GM18507 (cell line): Measurements from ENCODE around the gene PNMA8A.
A peak's percentile ranks its signal among the peaks of the same experiment; 100 is the strongest.
"Not testable (repeated sequence)": the region's sequence is repeated elsewhere in the genome, so short reads cannot be mapped to it uniquely, and the experiment has no call there.

ENCODE experiments used
- DNase-seq: peaks from one replicate; pipeline ENCODE4 v3.0.0; 2011; ENCODE audit warnings: low read depth; ENCODE audit not compliant: insufficient read length; ENCODE audit errors: extremely low spot score
- FAIRE-seq: peaks from 2 replicates; lab custom pipeline; 2011; peaks lifted over from hg19 to GRCh38; lab: Jason Lieb, UNC

Gene PNMA8A, protein sequence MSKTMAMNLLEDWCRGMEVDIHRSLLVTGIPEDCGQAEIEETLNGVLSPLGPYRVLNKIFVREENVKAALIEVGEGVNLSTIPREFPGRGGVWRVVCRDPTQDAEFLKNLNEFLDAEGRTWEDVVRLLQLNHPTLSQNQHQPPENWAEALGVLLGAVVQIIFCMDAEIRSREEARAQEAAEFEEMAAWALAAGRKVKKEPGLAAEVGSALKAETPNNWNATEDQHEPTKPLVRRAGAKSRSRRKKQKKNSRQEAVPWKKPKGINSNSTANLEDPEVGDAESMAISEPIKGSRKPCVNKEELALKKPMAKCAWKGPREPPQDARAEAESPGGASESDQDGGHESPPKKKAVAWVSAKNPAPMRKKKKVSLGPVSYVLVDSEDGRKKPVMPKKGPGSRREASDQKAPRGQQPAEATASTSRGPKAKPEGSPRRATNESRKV

DNA sequence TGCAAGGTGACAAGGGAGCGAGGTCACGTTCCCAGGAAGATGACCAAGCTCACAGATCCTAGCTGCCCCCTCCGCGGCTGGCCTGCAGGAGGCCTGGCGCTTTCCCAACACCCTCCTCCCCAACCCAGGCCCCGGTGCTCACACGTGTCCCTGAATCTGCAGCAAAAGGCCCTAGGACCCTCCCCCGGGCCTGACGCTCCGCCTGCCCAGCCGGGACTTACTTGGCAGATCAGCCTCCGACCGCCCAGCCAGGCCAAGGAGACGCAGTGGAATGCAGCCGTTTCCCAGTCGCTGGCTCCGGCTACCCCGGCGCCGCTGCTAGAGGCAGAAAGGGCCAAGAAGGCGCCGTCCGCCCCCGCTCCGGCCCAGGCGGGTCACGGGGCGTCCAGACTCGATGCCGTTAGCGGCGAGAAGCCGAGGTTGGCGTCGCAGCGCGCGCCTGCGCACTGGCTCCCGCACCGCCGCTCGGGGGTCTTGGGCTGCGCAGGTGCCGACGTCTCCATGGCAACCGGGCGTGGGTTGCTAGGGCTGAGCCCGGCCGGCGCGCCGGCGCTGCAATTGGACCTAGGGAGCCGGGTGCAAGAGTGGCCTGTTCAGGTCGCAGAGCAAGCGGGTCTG, at the start of gene PNMA8A:
Gene PNMA8A, minus strand, starts transcription at position 448 of the 618 bp plus-strand sequence. CDS start 528 bp downstream, outside the sequence.
- no peak for FAIRE-seq
- DNase-seq, result no peak

DNA sequence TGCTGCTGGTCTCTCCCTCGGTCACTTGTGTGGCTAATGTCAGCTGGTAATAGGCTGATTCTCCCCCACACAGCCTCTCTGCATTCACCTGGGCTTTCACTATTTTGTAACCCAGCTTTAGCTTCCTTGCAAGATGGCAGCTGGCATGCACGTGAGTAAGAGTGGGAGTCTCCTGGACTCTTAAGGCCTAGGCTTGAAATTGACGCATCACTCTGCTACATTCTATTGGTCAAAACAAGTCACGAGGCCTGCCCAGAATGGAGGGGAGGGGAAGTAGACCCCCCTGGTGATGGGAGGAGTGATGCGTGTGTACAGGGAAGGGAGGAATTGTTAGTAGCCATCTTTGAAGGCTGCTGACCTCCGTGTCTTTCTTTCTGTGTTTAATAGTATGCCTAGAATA, 49.3 kb upstream of the PNMA8A start:
- DNase-seq (no peak), FAIRE-seq (no peak)

DNA sequence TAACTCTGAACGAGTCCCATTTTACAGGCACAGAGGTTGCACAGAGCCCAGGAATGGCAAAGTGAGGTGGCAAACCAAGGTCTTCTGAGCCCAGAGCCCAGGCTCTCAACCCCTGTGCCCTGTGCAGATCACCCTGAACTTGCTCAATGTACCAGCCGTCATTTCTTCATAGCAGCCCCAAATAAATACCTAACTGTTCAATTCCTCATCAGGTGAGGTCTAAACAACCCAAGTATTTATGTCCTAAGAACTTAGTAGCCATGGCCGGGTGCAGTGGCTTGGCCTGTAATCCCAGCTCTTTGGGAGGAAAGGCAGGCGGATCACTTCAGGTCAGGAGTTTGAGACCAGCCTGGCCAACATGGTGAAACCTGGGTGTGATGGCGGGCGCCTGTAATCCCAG, 46.1 kb upstream of the PNMA8A start:
- no peak for FAIRE-seq
- no peak for DNase-seq

DNA sequence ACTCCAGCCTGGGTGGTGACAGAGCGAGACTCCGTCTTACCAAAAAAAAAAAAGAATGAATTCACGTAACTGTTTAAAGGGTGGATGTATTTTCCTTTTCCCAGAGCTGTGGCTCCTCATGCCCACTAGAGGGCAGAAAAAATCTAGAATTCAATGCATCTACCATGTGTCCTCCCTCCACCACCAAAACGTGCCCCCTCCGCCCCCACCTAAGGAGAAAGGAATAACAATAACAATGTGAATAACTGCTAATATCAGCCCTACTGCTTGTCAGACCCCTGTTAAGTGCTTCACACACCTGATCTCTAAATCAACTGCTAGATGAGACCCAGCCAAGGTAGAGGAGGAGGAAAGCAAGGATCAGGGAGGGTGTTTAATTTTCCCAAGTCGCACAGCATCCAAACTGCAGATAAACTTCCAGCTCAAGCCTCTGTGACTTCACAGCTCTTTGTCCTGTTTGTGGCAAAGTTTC, 44.6 kb upstream of the PNMA8A start:
- DNase-seq (no peak), FAIRE-seq (peak; percentile 62)

DNA sequence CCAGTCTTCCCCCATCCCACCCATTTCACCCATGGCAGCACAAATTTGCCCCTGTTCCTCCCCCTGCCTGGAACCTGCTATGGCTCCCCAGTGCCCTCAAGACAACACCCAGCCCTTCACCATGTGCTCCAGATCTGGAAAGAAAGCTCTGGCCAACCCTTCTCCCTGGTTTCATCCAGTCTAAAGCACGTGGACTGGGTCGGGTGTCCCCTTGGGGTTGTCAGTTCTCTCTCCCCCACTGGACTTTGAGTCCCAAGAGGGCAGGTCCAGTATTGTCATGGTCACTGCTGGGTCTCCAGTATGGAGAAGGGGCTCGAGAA, 43.9 kb upstream of the PNMA8A start:
- FAIRE-seq, result no peak
- DNase-seq, result no peak

DNA sequence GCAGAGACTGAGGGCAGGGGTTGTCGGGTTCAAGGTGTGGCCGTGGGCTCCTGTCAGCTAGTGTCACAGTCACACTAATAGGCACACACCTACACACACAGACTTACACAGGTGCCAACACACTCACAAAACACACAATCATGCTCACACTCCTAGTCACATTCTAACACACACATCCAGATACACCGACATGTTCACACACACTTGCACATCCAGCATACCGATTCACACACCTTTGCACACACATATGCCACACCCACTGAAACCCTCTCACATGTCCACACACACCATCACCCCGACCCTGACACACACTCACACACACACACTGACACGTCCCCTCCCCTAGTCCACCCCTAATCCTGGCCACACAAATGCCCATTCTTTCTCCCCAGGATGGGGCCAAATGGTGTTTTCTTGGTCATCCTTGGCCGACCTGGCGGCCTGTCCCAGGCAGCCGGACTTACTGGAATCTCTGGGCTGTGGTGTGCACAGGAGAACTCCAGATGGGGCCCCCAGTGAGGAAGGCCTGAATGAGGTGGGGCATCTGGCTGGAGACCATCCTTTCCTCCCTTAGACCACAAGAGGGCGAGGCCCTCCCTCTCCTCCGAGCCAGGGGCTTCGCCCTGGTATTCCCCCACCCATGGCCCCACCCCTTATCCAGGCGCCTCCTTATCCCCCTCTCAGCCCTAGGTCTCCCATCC, 43.4 kb upstream of the PNMA8A start:
- FAIRE-seq, result no peak

DNA sequence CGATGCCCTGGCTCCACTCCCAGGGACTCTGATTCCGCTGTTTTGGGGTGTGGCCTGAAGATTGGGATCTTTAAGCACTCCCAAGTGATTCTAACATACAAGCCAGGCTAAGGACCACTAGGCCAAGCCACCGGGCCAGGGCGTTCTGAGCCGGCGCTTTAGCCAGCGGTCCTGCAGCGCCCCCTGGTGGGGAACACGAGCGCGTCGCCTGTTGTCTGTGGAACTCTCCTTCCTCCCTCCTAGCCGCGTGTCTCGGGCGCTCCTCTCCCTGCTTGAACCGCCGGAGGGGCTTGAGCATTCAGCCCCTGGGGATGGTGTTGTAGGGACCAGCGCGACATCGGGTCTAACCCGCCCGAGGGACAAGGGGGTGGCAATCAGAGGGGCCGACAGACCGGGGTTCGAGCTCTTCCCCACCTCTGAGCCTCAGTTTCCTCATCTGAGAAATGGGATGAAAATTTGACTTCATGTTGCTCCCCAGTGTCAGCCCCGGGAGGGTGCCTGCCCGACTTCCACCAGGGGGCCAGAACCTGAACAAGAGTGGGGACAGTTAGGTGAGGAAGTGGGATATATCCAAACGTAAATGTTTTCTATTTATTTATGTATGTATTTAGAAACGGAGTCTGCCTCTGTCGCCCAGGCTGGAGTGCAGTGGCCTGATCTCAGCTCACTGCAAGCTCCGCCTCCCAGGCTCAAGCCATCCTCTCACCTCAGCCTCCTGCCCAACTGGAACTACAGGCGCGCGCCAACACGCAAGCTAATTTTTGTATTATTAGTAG, 42.3 kb upstream of the PNMA8A start:
- no peak for FAIRE-seq
- no peak for DNase-seq

More for the DNA sequence above, 43.4 kb upstream of the PNMA8A start:
- no peak for DNase-seq

DNA sequence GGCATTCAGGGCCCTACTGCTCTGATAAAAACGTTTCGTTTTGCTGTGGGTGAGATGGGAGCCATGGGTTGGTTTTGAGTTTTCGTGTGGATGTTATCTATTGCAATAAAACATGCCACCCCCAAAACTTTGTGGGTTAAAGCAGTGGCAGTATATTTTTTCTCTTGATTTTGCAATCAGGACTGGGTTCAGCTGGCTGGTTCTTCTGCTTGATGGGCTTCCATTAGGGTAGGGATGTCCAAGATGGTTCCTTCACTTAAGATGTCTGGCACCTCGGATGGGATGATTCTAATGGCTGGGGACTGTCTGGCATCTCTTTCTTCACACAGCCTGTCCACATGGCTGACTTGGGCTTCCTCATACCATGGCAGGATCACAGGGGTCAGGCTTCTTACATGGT, 39.9 kb upstream of the PNMA8A start:
- DNase-seq (no peak), FAIRE-seq (no peak)

DNA sequence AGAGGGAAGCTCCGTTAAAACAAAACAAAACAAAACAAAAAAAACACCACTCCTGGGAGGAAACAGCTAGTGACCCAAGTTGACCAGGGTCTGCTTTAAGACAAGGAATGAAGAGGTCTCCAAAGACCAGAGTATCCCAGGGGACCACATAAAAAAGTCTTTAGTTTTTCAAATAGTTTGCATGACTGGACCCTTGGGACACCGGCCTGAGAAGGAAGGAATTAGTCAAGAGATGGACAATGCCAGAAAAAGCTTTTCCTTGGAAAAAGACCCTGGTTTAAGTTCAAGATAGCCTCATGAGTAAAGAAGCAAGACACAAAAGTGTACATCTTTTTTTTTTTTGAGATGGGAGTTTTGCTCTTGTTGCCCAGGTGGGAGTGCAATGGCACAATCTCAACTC, 36.8 kb upstream of the PNMA8A start:
- FAIRE-seq, result no peak

DNA sequence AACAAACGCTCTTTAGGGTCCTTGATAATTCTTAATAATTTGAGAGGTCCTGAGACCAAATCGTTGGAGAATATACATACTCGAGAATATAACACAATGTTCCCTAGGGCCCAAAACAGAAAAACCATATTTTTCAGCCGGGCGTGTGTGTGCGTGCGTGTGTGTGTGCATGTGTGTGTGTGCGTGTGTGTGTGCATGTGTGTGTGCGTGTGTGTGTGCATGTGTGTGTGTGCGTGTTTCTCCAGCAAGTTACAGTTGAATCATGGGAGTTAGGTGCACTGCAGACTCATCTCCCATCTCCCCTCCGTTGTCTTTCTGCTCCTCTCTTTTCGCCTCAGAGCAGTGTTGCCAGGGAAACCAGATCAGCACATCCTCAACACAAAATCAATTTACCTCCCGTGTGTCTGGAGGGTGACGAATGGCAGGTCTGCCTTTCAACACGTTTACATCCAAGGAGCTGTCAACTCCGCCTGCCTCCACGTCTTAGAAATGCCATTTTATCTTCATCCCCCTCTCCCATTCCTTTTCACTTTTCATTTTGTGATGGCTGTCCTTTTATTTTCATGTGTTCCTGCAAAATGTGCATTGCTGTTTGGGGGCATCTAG, 32.6 kb upstream of the PNMA8A start:
- DNase-seq (no peak), FAIRE-seq (no peak)

More for the DNA sequence above, 36.8 kb upstream of the PNMA8A start:
- DNase-seq, result no peak

DNA sequence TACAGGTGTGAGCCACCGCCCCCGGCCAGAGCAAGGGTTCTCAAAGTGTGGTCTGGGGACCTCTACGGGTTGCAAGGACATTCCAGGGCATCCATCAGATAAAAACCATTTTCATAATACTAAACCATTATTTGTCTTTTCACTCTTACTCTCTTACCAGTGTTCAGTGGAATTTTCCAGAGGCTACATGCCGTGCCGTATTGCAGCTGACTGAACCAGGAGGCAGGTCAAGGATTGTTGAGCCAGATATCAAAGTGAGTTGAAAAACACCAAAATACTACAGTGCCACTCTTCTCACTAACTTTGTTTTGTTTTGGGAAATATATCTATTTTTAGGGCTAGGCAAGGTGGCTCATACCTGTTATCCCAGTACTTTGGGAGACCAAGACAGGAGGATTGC, 31.5 kb upstream of the PNMA8A start:
- FAIRE-seq (no peak), DNase-seq (no peak)

DNA sequence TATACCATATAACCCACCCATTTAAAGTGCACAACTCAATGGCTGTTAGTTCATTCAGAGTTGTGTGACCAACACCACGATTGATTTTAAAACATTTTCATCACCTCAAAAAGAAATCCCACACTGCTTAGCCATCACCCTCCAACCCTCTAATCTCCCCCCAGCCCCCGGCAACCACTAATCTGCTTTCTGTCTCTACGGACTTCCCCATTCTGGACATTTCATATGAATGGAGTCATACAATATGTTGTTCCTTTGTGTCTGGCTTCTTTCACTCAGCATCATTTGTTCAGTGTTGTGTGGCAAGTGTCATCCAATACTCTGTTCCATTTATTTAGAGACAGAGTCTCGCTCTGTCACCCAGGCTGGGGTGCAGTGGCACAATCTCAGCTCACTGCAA, 28.3 kb upstream of the PNMA8A start:
- FAIRE-seq (no peak), DNase-seq (no peak)

DNA sequence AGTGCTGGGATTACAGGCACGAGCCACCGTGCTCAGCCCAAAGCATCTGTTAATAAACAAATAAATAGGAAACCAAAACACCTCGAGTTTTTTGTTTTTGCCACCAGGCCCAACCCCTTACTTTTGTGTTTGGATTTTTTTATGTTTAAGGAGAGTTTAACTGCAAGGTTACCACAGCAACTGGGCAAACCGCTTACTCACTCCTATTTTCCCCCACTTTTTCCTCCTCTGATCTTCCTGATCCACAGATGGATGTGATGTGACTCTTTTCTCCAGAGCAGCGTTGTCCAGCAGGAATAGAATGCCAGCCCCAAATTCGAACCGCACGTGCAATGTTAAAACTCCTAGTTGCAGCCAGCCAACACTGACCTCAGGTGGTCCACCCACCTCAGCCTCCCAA, 26.4 kb upstream of the PNMA8A start:
- FAIRE-seq (no peak), DNase-seq (no peak)

DNA sequence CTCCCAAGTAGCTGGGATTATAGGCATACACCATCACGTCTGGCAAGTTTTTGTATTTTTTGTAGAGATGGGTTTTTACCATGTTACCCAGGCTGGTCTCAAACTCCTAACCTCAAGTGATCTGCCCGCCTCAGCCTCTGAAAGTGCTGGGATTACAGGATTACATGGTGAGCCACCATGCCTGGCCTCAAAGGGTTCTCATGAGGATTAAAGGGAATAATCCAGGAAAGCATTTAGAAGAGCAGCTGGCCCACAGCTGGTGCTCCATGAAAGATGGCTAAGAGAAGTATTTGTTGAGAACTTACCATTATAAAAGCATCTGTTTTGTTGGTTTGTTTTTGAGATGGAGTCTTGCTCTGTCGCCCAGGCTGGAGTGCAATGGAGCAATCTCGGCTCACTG, 25.5 kb upstream of the PNMA8A start:
- FAIRE-seq, DNase-seq: not testable (repeated sequence)

DNA sequence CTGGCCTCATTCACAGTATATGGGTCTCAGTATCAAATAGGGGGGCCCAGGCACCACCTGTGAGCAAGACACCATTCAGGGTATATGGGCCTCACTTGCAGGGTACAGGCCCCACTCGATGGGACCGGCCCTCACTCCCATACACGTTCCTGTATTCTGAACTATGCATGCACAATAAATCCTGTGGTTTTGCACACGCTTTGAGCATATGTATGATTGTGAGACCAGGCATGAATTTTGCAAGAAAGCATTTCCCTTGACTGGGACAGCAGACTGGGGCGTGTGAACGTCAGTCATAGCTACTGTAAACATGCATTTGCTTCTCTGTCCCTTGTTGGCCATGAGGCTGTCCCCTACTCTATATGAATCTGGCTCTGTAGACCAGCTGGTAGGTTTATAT, 24.9 kb upstream of the PNMA8A start:
- FAIRE-seq (no peak), DNase-seq (no peak)

DNA sequence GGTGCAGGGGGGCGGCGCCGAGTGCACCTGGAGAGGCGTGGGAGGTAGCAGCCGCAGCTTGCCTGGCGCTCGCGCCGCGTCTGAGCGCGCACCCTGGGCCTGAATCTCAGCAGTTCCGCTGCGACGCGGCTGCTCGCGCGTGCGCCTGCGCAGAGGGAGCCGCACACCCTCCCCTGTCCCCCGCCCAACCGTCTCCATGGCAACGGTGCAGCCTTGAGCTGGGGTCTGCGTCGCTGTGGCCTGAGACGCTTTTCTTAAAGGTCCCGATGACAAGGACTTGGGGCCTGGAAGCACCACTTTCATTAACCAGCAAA, 24.4 kb upstream of the PNMA8A start, which contains the start of gene PNMA8B:
Gene PNMA8B, minus strand, starts transcription at position 82 of the 314 bp plus-strand sequence. CDS start 402 bp downstream, outside the sequence.
- no peak for DNase-seq

DNA sequence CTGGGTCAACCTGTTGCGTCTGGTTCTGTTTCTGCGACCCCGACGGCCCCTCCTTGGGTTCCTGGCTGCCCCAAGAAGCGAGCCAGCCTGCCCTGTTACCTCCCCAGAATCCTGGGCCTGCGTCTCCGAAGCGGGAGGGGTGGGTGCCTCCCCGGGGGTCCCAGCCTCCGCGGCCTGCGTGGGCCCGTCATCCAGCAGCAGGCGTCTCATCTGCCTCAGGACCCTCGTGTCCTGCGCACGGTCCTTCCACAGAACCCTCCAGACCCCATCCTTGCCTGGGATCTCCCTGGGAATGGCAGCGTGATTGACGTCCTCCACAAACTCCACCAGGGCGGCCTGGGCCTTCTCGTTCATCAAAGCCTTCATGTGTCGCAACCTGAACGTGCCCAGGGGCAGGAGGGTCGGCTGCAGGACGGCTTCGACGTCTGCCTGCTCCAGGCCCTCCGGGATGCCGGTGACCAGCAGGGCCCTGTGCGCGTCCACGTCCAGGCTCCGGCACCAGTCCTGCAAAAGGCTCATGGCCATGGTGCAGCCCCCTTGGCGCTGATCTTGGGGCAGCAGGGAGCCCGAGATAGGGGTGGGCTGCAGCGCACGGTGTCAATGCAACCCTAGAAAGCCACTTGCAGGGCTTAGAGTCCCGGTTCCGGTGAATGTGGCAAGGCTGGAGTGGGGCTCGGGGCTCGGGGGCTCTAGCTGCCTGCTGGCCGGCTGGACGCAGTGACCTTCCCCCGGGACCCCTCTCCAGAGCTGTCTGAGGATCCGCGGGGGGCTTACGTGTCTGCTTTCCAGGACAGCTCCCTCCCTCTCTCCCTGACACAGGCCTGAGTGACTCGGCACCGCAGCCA, 23.8 kb upstream of the PNMA8A start:
- DNase-seq (no peak), FAIRE-seq (no peak)

More for the DNA sequence above, 24.4 kb upstream of the PNMA8A start, which contains the start of gene PNMA8B:
- FAIRE-seq, result no peak

DNA sequence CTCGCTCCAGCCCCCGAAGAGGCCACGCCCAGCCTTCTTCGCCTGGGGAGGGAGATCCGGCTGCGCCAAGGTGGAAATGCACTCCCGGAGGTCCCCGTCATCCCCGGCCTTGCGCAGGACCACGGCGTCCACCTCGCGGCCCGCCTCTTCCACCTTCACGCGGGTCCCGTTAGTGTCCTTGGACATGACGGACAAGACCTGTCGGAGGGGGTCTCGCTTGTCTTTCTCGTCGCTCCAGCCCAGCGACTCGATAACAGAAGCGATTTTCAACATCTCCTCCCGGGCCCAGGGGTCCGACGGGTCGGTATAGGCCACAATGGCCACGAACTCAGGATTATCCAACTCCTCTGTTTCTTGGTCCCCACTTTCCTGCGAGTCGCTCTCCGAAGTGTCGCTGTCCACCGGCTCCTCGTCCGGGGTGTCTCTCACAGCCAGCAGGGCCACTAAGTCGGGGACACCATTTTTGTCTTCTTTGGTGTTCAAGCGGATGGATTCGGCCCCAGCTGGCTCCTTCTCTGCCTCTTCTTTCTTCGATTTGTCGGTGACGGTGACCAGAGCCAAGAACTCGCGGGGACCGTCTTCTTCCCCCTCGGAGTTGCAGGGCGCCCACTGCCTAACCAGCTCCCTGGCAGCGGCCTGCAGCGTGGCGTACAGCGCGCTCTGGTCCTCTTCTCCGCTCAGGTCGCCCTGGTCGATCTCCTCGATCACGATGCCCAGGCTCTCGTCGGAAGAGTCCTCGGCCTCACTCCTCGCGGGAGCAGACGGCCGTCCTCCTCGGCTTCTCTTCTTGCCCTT, 23.0 kb upstream of the PNMA8A start:
- FAIRE-seq (no peak), DNase-seq (no peak)
